ENCODE results near the gene PFN4. TPM values are rescaled to one million over a fixed set of nuclear protein-coding genes. Genes with fewer than 3 reads are reported as not detected.

PFN4 gene
- total RNA-seq, 2 donors from 2014 or later, result 0.73 TPM; not detected in 1

GRCh38 chr2:24085200-24085489 lies 38.0 kb downstream of the PFN4 start:
- Mint-ChIP-seq H3K27me3 (ENCODE audit: insufficient read depth) (no peaks in the 10 kb centered on the region), H3K4me1 (peaks cover 4% of the 10 kb centered on the region), H3K36me3 (ENCODE audit: low read depth) (peaks cover 13% of the 10 kb centered on the region), H3K27ac (peak overlapping the region; percentile 57), H3K9me3 (no peaks in the 10 kb centered on the region), H3K4me3 (peak overlapping the region; percentile 80)
- H3K4me1 ChIP-seq (ENCODE audit: control insufficient read depth, insufficient read depth, low read length), result no peaks in the 10 kb centered on the region
- H3K27me3 ChIP-seq (ENCODE audit: control insufficient read depth, insufficient read depth, low read length, poor library complexity, severe bottlenecking), result no peaks in the 10 kb centered on the region
- H3K9me3 ChIP-seq (ENCODE audit: control insufficient read depth, low read length), result no peaks in the 10 kb centered on the region
- DNase-seq, result no peak
- TF ChIP-seq CTCF (conservative IDR thresholded peaks at IDR 0.05), result no peak
- H3K27ac ChIP-seq (ENCODE audit: low read depth, low read length), result peak overlapping the region; percentile 98
- H3K4me3 ChIP-seq (ENCODE audit: low read length), result peak overlapping the region; percentile 90
- peak overlapping the region; percentile 62 for H3K9ac ChIP-seq (ENCODE audit: extremely low read depth, low read length, poor library complexity, severe bottlenecking)
- WGBS, 2 experiments (ENCODE audit: insufficient coverage in 1 of 2, insufficient read length in 1 of 2), result 50 to 71% methylated on average over 11 of the region's 11 CpGs
- peaks cover 15% of the 10 kb centered on the region for H3K36me3 ChIP-seq (ENCODE audit: control insufficient read depth, insufficient read depth, low read length)

GRCh38 chr2:24084386-24085199 lies 38.5 kb downstream of the PFN4 start, which contains the start of gene TP53I3:
Gene TP53I3 (minus strand): TSS chr2:24084834. CDS start chr2:24084326, 508 bp downstream.
- TF ChIP-seq CTCF (conservative IDR thresholded peaks at IDR 0.05), result peak; percentile 99
- no peaks in the 10 kb centered on the region for H3K4me1 ChIP-seq (ENCODE audit: control insufficient read depth, insufficient read depth, low read length)
- peak within 1 kb of the TSS; percentile 98 for H3K27ac ChIP-seq (ENCODE audit: low read depth, low read length)
- 1 to 10% methylated on average over 15 to 44 of the region's 44 CpGs for WGBS, 2 experiments (ENCODE audit: insufficient coverage in 1 of 2, insufficient read length in 1 of 2)
- H3K4me1 Mint-ChIP-seq, result peaks cover 4% of the 10 kb centered on the region
- peaks cover 15% of the 10 kb centered on the region for H3K36me3 ChIP-seq (ENCODE audit: control insufficient read depth, insufficient read depth, low read length)
- DNase-seq, result peak; percentile 98
- no peaks in the 10 kb centered on the region for H3K9me3 Mint-ChIP-seq
- H3K4me3 Mint-ChIP-seq, result peak within 1 kb of the TSS; percentile 80
- H3K27me3 Mint-ChIP-seq (ENCODE audit: insufficient read depth), result no peaks in the 10 kb centered on the region
- peaks cover 15% of the 10 kb centered on the region for H3K36me3 Mint-ChIP-seq (ENCODE audit: low read depth)
- peak within 1 kb of the TSS; percentile 90 for H3K4me3 ChIP-seq (ENCODE audit: low read length)
- H3K27ac Mint-ChIP-seq, result peak within 1 kb of the TSS; percentile 96
- no peaks in the 10 kb centered on the region for H3K9me3 ChIP-seq (ENCODE audit: control insufficient read depth, low read length)
- H3K27me3 ChIP-seq (ENCODE audit: control insufficient read depth, insufficient read depth, low read length, poor library complexity, severe bottlenecking), result no peaks in the 10 kb centered on the region
- peak within 1 kb of the TSS; percentile 62 for H3K9ac ChIP-seq (ENCODE audit: extremely low read depth, low read length, poor library complexity, severe bottlenecking)

- TF ChIP-seq CTCF (conservative IDR thresholded peaks at IDR 0.05), result no peak
- peaks cover 17% of the 10 kb centered on the region for H3K36me3 Mint-ChIP-seq (ENCODE audit: low read depth)
- WGBS, 2 experiments (ENCODE audit: insufficient coverage in 1 of 2, insufficient read length in 1 of 2), result 7 to 11% methylated on average over 11 to 30 of the region's 30 CpGs
- H3K4me1 ChIP-seq (ENCODE audit: control insufficient read depth, insufficient read depth, low read length), result no peaks in the 10 kb centered on the region
- DNase-seq, result peak; percentile 95
- H3K27ac ChIP-seq (ENCODE audit: low read depth, low read length), result peak overlapping the region; percentile 98
- H3K27me3 ChIP-seq (ENCODE audit: control insufficient read depth, insufficient read depth, low read length, poor library complexity, severe bottlenecking), result no peaks in the 10 kb centered on the region
- H3K9ac ChIP-seq (ENCODE audit: extremely low read depth, low read length, poor library complexity, severe bottlenecking), result peak overlapping the region; percentile 62
- H3K36me3 ChIP-seq (ENCODE audit: control insufficient read depth, insufficient read depth, low read length), result peaks cover 19% of the 10 kb centered on the region
- H3K9me3 ChIP-seq (ENCODE audit: control insufficient read depth, low read length), result no peaks in the 10 kb centered on the region
- no peaks in the 10 kb centered on the region for H3K9me3 Mint-ChIP-seq
- peak overlapping the region; percentile 96 for H3K27ac Mint-ChIP-seq
- peak overlapping the region; percentile 90 for H3K4me3 ChIP-seq (ENCODE audit: low read length)
- peaks cover 4% of the 10 kb centered on the region for H3K4me1 Mint-ChIP-seq
- no peaks in the 10 kb centered on the region for H3K27me3 Mint-ChIP-seq (ENCODE audit: insufficient read depth)
- peak overlapping the region; percentile 80 for H3K4me3 Mint-ChIP-seq
These were observed 39.4 kb downstream of the PFN4 start for GRCh38 chr2:24083567-24084385.

All from endodermal cell (in vitro differentiated cells).